Measurements from ENCODE around the gene CUZD1.

Gene CUZD1

GRCh38 chr10:122856902-122857301, 11.2 kb upstream of the CUZD1 start:
- no peaks in the 10 kb centered on the region for H3F3A ChIP-seq (ENCODE audit: low read depth)
- TF ChIP-seq EZH2phosphoT487 (IDR thresholded peaks at IDR 0.05; ENCODE audit: borderline replicate concordance) (no peak), CTCF (conservative IDR thresholded peaks at IDR 0.05; ENCODE audit: low read length) (no peak)
- H3K36me3 ChIP-seq (ENCODE audit: insufficient read depth, low read length), result peaks cover 55% of the 10 kb centered on the region
- peaks cover 1% of the 10 kb centered on the region for H3K4me1 ChIP-seq (ENCODE audit: insufficient read depth, low read length, poor library complexity, severe bottlenecking)
- H3K4me2 ChIP-seq (ENCODE audit: low read depth, low read length, poor library complexity, severe bottlenecking), result no peak overlapping the region
- H4K20me1 ChIP-seq (ENCODE audit: insufficient read depth, low read length, poor library complexity, severe bottlenecking), result peaks cover 53% of the 10 kb centered on the region
- no peak overlapping the region for H2AFZ ChIP-seq (ENCODE audit: low read length)
- no peak overlapping the region for H3K9ac ChIP-seq (ENCODE audit: low read depth, low read length, poor library complexity, severe bottlenecking)
- H3K4me3 ChIP-seq (ENCODE audit: low read length, poor library complexity, severe bottlenecking), result no peak overlapping the region
- H3K9me2 ChIP-seq (replicated peaks; ENCODE audit: low read depth, low read length), result no peaks in the 10 kb centered on the region
- peaks cover 64% of the 10 kb centered on the region for H3K79me2 ChIP-seq (ENCODE audit: insufficient read depth, low read length)
- no peaks in the 10 kb centered on the region for H3K27me3 ChIP-seq (ENCODE audit: insufficient read depth, low read length, poor library complexity, severe bottlenecking)
- no peaks in the 10 kb centered on the region for H3K9me3 ChIP-seq (ENCODE audit: insufficient read depth, low read depth, low read length)

GRCh38 chr10:122855745-122856144, 10.1 kb upstream of the CUZD1 start:
- Histone ChIP-seq H3F3A (ENCODE audit: low read depth) (no peaks in the 10 kb centered on the region), H3K36me3 (ENCODE audit: insufficient read depth, low read length) (peaks cover 65% of the 10 kb centered on the region), H3K79me2 (ENCODE audit: insufficient read depth, low read length) (peaks cover 53% of the 10 kb centered on the region), H3K4me2 (ENCODE audit: low read depth, low read length, poor library complexity, severe bottlenecking) (no peak overlapping the region), H3K9me2 (replicated peaks; ENCODE audit: low read depth, low read length) (no peaks in the 10 kb centered on the region), H2AFZ (ENCODE audit: low read length) (no peak overlapping the region), H3K4me1 (ENCODE audit: insufficient read depth, low read length, poor library complexity, severe bottlenecking) (no peaks in the 10 kb centered on the region), H3K9me3 (ENCODE audit: insufficient read depth, low read depth, low read length) (no peaks in the 10 kb centered on the region), H3K27me3 (ENCODE audit: insufficient read depth, low read length, poor library complexity, severe bottlenecking) (no peaks in the 10 kb centered on the region), H3K9ac (ENCODE audit: low read depth, low read length, poor library complexity, severe bottlenecking) (no peak overlapping the region), H4K20me1 (ENCODE audit: insufficient read depth, low read length, poor library complexity, severe bottlenecking) (peaks cover 42% of the 10 kb centered on the region), H3K4me3 (ENCODE audit: low read length, poor library complexity, severe bottlenecking) (no peak overlapping the region)
- TF ChIP-seq CTCF (conservative IDR thresholded peaks at IDR 0.05; ENCODE audit: low read length) (no peak), EZH2phosphoT487 (IDR thresholded peaks at IDR 0.05; ENCODE audit: borderline replicate concordance) (no peak)

GRCh38 chr10:122854648-122855047, 9.0 kb upstream of the CUZD1 start:
- H3K4me1 ChIP-seq (ENCODE audit: insufficient read depth, low read length, poor library complexity, severe bottlenecking), result no peaks in the 10 kb centered on the region
- peaks cover 40% of the 10 kb centered on the region for H4K20me1 ChIP-seq (ENCODE audit: insufficient read depth, low read length, poor library complexity, severe bottlenecking)
- no peak for TF ChIP-seq CTCF (conservative IDR thresholded peaks at IDR 0.05; ENCODE audit: low read length)
- H3K9me3 ChIP-seq (ENCODE audit: insufficient read depth, low read depth, low read length), result no peaks in the 10 kb centered on the region
- H3K4me3 ChIP-seq (ENCODE audit: low read length, poor library complexity, severe bottlenecking), result no peak overlapping the region
- H3K9me2 ChIP-seq (replicated peaks; ENCODE audit: low read depth, low read length), result no peaks in the 10 kb centered on the region
- no peak overlapping the region for H2AFZ ChIP-seq (ENCODE audit: low read length)
- no peaks in the 10 kb centered on the region for H3F3A ChIP-seq (ENCODE audit: low read depth)
- peaks cover 48% of the 10 kb centered on the region for H3K79me2 ChIP-seq (ENCODE audit: insufficient read depth, low read length)
- peaks cover 76% of the 10 kb centered on the region for H3K36me3 ChIP-seq (ENCODE audit: insufficient read depth, low read length)
- H3K27me3 ChIP-seq (ENCODE audit: insufficient read depth, low read length, poor library complexity, severe bottlenecking), result no peaks in the 10 kb centered on the region
- no peak overlapping the region for H3K4me2 ChIP-seq (ENCODE audit: low read depth, low read length, poor library complexity, severe bottlenecking)
- no peak overlapping the region for H3K9ac ChIP-seq (ENCODE audit: low read depth, low read length, poor library complexity, severe bottlenecking)

Measured in Loucy (cell line).